HG03039 (cell line): ENCODE measurements around the gene EIF5AL1.
"Not testable (repeated sequence)": the region's sequence is repeated elsewhere in the genome, so short reads cannot be mapped to it uniquely, and the experiment has no call there.

ENCODE experiments used
- ATAC-seq: cut with Tn5 transposase; IDR thresholded peaks from one replicate; pipeline ENCODE4 v1.9.1; 2021; ENCODE audit warnings: mild to moderate bottlenecking, moderate library complexity; ENCODE audit not compliant: unreplicated experiment

EIF5AL1 gene

GRCh38 chr10:79511891-79512583, at the start of gene EIF5AL1:
Gene EIF5AL1 (plus strand): TSS chr10:79512533. CDS start chr10:79512650, 117 bp downstream.
- not testable (repeated sequence) for ATAC-seq

GRCh38 chr10:79463578-79464496, 48.5 kb upstream of the EIF5AL1 start:
- ATAC-seq, result no peak

- ATAC-seq, result no peak
Measured at GRCh38 chr10:79465341-79465740, 47.0 kb upstream of the EIF5AL1 start.

- no peak for ATAC-seq
Measured at GRCh38 chr10:79468015-79468560, 44.2 kb upstream of the EIF5AL1 start.

GRCh38 chr10:79468841-79469585, 43.3 kb upstream of the EIF5AL1 start:
- no peak for ATAC-seq

GRCh38 chr10:79470096-79470495, 42.2 kb upstream of the EIF5AL1 start:
- ATAC-seq, result no peak

GRCh38 chr10:79471776-79472175, 40.6 kb upstream of the EIF5AL1 start:
- no peak for ATAC-seq

- no peak for ATAC-seq
Measured at GRCh38 chr10:79472449-79472848, 39.9 kb upstream of the EIF5AL1 start.

GRCh38 chr10:79472951-79473350, 39.4 kb upstream of the EIF5AL1 start:
- no peak for ATAC-seq

- no peak for ATAC-seq
Measured at GRCh38 chr10:79473496-79474095, 38.7 kb upstream of the EIF5AL1 start.

- no peak for ATAC-seq
Measured at GRCh38 chr10:79475119-79475653, 37.1 kb upstream of the EIF5AL1 start.

GRCh38 chr10:79475877-79476276, 36.5 kb upstream of the EIF5AL1 start:
- ATAC-seq, result no peak

- no peak for ATAC-seq
Measured at GRCh38 chr10:79476645-79477044, 35.7 kb upstream of the EIF5AL1 start.

- no peak for ATAC-seq
Measured at GRCh38 chr10:79477456-79477855, 34.9 kb upstream of the EIF5AL1 start.

GRCh38 chr10:79479283-79479909, 32.9 kb upstream of the EIF5AL1 start:
- no peak for ATAC-seq

GRCh38 chr10:79482304-79482703, 30.0 kb upstream of the EIF5AL1 start:
- no peak for ATAC-seq

- ATAC-seq, result no peak
Measured at GRCh38 chr10:79482741-79483140, 29.6 kb upstream of the EIF5AL1 start.

- ATAC-seq, result no peak
Measured at GRCh38 chr10:79483299-79483698, 29.0 kb upstream of the EIF5AL1 start.

- ATAC-seq, result no peak
Measured at GRCh38 chr10:79483948-79484347, 28.4 kb upstream of the EIF5AL1 start.

- ATAC-seq, result no peak
Measured at GRCh38 chr10:79484476-79484875, 27.9 kb upstream of the EIF5AL1 start.
